Hypothalamus (tissue), 51 donors: ENCODE measurements around the gene HACD3.
"Not testable (repeated sequence)": the region's sequence is repeated elsewhere in the genome, so short reads cannot be mapped to it uniquely, and the experiment has no call there.

Experiments
- DNase-seq, 51 donors: peaks; one replicate each; lab custom pipeline; 2025; lab: John Stamatoyannopoulos, UW

HACD3 gene

GRCh38 chr15:65587094-65587493 lies 56.8 kb downstream of the HACD3 start:
- no peak for DNase-seq

DNA sequence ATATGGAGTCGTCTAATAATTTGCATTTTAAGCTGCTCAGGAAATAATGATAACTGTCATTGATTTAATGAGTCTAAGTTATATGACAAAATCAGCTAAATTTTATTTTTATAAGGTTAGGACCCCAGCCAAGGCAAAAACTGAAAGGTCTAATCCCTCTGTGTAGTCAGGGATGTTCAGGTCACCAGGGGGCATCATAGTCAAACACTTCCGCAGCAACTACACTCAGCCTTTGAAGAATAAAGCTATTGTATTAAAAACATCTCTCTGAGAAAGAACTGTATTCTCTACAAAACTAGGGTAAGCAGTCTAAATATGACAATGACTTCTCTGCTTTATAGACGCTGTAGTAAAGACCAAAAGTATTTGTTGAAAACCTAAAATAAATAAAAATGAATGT lies 65.7 kb downstream of the HACD3 start:
- peak in 18 of 51 donors; percentile 1 to 65 (median 32) for DNase-seq

DNA sequence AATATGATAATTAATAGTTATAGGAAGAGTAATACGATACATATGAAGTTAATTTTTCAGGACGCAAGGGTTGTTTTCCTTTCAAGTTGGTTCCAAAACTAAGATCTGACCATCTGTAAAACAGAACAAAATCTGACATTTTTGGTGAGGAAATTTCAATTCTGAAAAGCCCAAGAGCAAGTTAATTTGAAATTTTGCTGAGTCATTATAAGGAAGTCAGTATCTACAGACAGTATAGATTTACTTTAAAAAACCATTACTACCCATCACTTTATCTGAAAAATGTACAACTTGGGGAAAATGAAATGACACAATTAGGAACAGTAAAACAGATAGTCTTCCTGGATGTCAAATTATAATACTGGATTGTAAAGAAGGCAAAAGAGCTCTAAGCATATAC lies 68.2 kb downstream of the HACD3 start:
- DNase-seq = no peak

- no peak for DNase-seq
Observed at GRCh38 chr15:65599677-65600076, 69.4 kb downstream of the HACD3 start.

DNA sequence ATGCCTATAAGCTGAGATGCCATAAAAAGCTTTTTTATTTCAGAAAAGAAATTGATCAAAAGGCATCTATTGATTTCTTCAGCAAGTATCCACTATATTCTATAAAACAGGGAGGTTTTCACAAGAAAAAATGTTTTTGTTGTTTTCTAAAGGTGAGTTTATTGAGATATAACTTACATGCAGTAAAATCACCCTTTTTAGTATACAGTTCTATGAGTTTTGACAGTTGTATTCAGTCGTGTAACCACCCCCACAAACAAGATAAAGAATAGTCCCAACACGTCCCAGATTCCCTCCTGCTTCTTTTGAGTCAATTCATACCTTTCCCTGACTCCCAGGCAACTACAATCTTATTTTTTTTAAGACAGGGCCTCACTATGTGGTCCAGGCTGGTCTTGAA lies 72.9 kb downstream of the HACD3 start:
- DNase-seq = no peak

- no peak for DNase-seq
Observed at GRCh38 chr15:65603559-65603958, 73.3 kb downstream of the HACD3 start.

- peak; percentile 49 to 98 (median 94) for DNase-seq
Observed at GRCh38 chr15:65610871-65611718, 80.8 kb downstream of the HACD3 start, which contains the start of gene INTS14. INTS14 (minus strand) TSS chr15:65611131; CDS start chr15:65607380, 3,751 bp downstream.

DNA sequence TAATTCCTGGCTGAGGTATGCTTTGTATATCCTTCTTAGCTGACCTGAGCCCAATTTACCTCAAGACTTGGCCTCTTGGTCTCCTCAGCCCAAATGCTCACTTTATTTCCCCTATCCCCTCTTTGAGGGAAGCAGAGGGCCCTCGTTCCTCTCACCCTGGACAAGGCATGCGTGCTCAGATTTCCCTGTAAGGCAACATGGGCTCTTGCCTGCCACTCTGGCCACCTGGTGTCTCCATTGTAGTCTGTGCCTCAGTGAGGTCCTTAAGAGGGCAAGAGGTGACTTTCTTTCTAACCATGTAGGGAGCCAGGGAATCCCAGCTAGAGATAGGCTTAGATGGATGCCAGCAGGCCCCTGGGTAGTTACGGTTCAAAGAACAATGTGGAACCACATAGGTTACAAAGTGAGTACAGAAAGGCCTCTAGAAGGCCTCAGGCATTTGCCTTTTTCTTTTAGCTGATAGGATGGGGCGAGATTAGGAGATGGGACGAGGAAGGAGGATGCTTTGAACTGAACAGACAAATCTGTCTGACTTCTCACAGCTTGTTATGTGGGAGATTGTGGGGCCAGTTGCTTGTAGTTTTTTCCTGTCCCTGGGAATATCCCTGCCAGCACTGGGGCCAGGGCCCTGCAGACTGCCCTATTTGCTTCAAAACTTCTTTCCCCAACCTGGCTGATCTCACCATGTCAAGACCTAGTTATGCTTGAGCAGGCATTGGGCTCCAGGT lies 81.8 kb downstream of the HACD3 start:
- DNase-seq = peak in 1 of 51 donors; percentile 1

DNA sequence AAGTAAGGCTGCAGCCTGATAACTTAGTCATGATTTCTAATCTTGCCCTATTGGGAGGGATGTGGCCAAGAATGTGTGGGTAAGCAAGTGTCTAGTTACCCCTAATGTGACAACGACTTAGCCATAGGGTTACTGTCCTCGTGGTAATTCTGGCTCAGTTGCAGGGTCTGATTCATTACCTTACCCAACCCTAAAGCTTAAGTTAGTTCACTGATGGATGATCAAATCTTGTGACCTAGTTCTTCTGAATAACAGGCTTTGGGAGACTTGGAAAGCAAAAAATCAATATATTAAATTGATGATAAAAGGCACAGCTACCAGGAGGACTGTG lies 82.3 kb downstream of the HACD3 start:
- DNase-seq = no peak

DNA sequence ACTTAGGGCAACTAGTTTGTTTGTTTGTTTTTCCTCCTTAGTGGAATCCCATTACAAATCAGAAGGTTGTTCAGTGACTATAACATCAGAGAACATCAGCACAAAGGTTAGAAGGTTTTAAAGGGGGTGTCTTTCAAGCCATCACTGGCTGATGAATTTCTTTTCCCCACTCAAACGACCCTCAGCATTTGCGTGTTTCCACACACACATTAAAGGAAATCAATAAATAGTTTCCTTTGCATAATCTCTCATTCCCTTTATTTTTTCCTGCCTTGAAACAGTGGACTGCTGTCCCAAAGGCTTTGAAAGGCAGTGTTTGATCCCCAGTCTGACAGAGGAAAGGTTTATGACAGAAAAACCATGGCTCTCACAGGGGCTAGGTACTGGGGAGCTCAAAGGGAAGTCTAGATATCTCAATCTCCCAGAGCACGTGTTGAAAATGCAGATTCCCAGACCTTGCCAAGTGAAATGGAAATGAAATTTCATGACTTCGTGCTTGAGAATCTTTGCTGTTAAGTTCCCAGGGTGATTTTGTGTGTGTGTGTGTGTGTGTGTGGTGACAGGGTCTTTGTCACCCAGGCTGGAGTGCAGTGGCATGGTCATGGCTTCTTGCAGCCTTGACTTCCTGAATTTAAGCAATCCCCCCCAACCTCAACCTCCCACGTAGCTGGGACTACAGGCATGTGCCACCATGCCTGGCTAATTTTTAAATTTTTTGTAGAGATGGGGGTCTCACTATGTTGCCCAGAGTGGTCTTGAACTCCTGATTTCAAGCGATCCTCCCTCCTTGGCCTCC lies 82.9 kb downstream of the HACD3 start:
- no peak for DNase-seq

DNA sequence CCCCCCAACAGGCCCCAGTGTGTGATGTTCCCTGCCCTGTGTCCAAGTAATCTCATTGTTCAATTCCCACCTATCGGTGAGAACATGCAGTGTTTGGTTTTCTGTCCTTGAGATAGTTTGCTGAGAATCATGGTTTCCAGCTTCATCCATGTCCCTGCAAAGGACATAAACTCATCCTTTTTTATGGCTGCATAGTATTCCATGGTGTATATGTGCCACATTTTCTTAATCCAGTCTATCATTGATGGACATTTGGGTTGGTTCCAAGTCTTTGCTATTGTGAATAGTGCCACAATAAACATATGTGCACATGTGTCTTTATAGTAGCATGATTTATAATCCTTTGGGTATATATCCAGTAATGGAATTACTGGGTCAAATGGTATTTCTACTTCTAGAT lies 85.6 kb downstream of the HACD3 start:
- DNase-seq = not testable (repeated sequence)

DNA sequence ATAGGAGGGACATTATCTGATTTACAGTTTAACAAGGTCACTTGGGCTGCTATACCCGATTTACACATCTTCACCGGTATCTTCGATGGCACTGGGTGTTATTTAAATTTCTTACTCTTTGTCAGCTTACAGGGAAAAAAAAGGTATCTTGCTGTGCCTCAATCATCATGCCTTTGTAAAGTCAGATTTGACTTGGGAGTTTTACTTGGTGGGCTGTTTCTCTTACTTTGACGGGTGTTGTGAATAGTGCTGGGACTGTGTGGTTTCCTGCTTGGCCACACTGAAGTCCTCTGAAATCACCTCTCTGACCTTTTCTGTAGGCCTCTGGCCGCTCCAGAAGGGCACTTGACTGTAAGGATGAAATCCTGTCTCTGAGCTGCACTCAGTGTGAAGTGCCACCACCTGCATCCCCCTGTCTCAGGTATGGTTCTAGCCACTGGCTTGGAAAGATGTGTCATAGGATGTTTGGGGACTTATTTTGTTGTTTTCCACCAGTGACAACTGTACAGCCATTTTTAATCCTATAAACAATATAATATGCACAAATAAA lies 88.4 kb downstream of the HACD3 start:
- DNase-seq = no peak

DNA sequence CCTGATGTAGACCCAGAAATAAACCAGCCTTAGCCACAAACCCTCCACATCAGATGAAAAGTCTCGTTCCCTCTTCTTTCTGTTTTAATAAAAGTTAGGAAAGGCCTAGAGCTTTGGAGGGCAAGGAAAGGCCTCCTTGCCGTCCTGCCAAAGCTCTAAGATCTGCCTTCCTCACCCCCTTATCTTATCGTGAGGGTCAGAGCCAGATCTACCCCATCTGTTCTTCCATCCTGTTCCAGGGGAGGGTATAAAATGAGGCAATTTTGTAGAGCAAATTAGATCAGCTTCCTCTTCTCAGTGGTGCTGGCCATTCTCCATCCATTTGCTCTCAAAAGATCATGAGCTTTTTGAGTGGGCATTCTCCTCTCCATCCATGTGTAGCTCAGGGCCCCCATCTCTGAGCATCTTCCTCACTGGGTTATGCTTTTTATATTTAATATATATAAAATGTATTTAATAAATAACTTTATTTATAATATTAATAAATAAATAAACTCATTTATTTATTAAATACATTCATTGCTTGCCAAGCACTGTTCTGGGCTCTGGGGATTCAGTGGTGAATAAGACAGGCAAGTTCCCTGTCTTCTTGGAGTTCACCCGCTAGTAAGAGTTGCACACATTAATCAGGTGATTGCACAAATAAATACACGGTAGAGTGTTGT lies 89.5 kb downstream of the HACD3 start:
- no peak for DNase-seq

DNA sequence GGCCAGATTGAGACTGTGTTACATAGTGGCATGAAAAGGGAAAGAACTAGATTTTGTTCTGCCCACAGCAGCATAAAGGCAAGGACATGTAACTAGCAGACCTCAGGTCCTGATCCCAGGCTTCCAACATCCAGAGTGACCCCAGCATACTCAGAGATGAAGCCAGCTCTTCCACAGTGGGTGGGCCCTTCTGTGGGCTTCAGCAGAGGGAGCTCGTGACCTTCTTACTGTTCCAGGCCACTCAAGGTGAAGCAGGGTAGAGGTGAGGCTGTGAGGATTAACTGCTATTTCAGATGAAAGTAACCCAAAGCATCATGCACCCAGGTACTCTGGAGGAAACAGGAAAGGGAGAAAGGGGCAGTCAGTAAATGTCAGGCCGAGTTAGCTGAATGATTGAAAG lies 90.6 kb downstream of the HACD3 start:
- no peak for DNase-seq

GRCh38 chr15:65621638-65622037 lies 91.4 kb downstream of the HACD3 start, which contains the start of gene SLC24A1:
SLC24A1 (plus strand) TSS chr15:65621938; CDS start chr15:65624081, 2,143 bp downstream.
- no peak for DNase-seq

DNA sequence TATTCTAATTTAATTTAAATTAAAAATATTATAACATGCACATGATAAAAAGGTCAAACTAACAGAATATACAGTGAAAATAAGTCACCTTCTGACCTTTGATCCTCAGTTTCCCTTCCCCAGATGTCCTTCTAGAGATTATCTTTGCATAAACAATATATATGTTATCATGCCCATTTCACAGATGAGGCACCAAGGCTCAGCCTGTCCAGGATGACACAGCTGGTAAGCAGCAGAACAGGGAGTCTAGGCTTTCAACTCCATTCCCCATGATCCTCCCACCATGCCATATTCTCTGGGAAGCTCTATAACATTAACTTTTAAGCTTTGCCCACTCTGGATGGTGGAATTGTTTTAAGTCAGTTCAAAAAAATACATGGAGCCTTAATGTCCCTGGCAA lies 92.8 kb downstream of the HACD3 start:
- DNase-seq = no peak

DNA sequence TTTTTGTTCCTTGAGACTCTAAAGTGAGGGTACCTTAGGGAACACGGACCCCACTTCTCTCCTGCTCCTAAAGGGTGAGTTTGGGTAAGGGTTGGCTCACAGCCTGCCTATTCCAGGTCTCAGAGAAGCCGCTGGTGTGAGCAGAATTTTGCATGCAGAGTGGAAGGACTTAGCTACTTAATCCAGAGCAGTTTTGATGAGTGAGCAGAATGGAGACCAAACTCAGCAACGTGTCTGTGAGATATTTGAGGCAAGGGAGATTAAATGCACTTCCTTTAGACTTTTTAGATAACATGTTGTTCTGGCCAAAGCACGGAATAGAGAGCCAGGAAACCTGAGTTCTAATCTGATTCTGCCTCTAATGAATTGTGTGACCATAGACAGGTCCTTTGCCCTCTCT lies 96.6 kb downstream of the HACD3 start:
- DNase-seq = no peak
